Tibial nerve (tissue), 4 donors: Measurements from ENCODE around the gene IGF2R.

Source experiments
- EP300 ChIP-seq, 2 donors: sonication (generic); formaldehyde crosslinking; IDR thresholded peaks; one replicate each; pipeline ENCODE4 v1.6.1; 2017; ENCODE audit warnings: antibody characterized with exemption in 2 of 2, mild to moderate bottlenecking in 1 of 2
- POLR2A ChIP-seq, 2 donors: fragments of 450-650 bp; IDR thresholded peaks; one replicate each; pipeline ENCODE4 v1.6.1; 2017; ENCODE audit warnings: antibody characterized with exemption in 2 of 2, mild to moderate bottlenecking in 2 of 2, moderate library complexity in 2 of 2
- TF ChIP-seq, protein P1 (sequence below), 5 experiments: fragments of 200-600 bp in 3 of 5; fragments of 450-650 bp in 2 of 5; sonication (generic) in 3 of 5; IDR thresholded peaks; one replicate each; pipeline ENCODE4 v1.5.1; 2016 to 2019; ENCODE audit warnings: antibody characterized with exemption in 5 of 5, mild to moderate bottlenecking in 3 of 5, moderate library complexity in 2 of 5

DNA sequence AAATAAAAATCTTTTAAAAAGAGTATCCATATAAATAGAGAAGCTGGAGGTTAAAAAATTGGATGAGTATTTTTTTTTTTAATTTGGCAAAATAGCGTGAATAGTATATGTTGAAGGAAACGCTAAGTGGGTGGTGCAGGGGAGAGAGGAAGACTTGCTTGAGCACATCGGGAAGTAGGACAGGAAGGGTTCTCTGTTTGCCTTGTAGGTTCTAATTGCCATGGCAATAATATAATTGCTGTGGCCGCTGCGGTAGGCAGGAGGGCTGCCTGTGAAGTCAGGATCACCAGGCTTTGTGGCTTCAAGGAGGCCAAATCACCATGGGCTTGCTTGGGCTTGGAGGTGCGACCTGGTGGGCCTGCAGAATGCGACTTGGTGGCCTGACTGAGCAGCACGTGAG is 35.1 kb downstream of the IGF2R start:
- TF ChIP-seq, protein P1, sequence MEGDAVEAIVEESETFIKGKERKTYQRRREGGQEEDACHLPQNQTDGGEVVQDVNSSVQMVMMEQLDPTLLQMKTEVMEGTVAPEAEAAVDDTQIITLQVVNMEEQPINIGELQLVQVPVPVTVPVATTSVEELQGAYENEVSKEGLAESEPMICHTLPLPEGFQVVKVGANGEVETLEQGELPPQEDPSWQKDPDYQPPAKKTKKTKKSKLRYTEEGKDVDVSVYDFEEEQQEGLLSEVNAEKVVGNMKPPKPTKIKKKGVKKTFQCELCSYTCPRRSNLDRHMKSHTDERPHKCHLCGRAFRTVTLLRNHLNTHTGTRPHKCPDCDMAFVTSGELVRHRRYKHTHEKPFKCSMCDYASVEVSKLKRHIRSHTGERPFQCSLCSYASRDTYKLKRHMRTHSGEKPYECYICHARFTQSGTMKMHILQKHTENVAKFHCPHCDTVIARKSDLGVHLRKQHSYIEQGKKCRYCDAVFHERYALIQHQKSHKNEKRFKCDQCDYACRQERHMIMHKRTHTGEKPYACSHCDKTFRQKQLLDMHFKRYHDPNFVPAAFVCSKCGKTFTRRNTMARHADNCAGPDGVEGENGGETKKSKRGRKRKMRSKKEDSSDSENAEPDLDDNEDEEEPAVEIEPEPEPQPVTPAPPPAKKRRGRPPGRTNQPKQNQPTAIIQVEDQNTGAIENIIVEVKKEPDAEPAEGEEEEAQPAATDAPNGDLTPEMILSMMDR (IDR thresholded peaks at IDR 0.05), result no peak
- TF ChIP-seq POLR2A (IDR thresholded peaks at IDR 0.05), result no peak
- TF ChIP-seq EP300 (IDR thresholded peaks at IDR 0.05), result no peak
